Common myeloid progenitor, CD34-positive (primary cell): Measurements from ENCODE around the gene SYNM.

Experiments used
- CTCF ChIA-PET: fragments of 350-600 bp; sonication (Branson Sonifier 250); formaldehyde crosslinking; loops from one replicate; lab custom pipeline; 2021; ENCODE audit warnings: antibody characterized with exemption; lab: Charles Lee
- POLR2A ChIA-PET: fragments of 350-600 bp; sonication (Branson Sonifier 250); formaldehyde crosslinking; loops from one replicate; lab custom pipeline; 2021; ENCODE audit warnings: antibody characterized with exemption; lab: Charles Lee
- DNase-seq, 3 donors: peaks; one replicate each; pipeline versions ENCODE4 v3.0.0 to v3.0.0-alpha.2; 2013
- H3K27ac ChIP-seq, 2 experiments: 1 replicate in 1 of 2; 2 replicates in 1 of 2; pipeline ENCODE4 v1.7.0; 2013; ENCODE audit warnings: inconsistent platforms in 2 of 2, low read length in 2 of 2, mild to moderate bottlenecking in 2 of 2, low read depth in 1 of 2, moderate library complexity in 1 of 2; ENCODE audit not compliant: severe bottlenecking in 2 of 2, insufficient read depth in 1 of 2, poor library complexity in 1 of 2
- H3K27me3 ChIP-seq, 5 experiments: replicated peaks in 2 of 5; 1 replicate in 3 of 5; 2 replicates in 2 of 5; pipeline versions ENCODE4 v1.6.1 to v1.7.0; 2013; ENCODE audit warnings: low read length in 4 of 5, mild to moderate bottlenecking in 2 of 5, moderate library complexity in 2 of 5, inconsistent platforms in 1 of 5; ENCODE audit not compliant: insufficient read depth in 5 of 5, control insufficient read depth in 4 of 5
- H3K36me3 ChIP-seq, 4 experiments: 1 replicate in 2 of 4; 2 replicates in 2 of 4; pipeline versions ENCODE4 v1.6.1 to v1.7.0; 2013; ENCODE audit warnings: low read length in 3 of 4, control low read depth in 1 of 4, mild to moderate bottlenecking in 1 of 4; ENCODE audit not compliant: control insufficient read depth in 4 of 4, insufficient read depth in 4 of 4
- H3K4me1 ChIP-seq, 4 experiments: 1 replicate in 3 of 4; 2 replicates in 1 of 4; pipeline versions ENCODE4 v1.6.1 to v1.7.1; 2013; ENCODE audit warnings: low read length in 3 of 4, mild to moderate bottlenecking in 3 of 4, control low read depth in 1 of 4, inconsistent platforms in 1 of 4, moderate library complexity in 1 of 4; ENCODE audit not compliant: control insufficient read depth in 4 of 4, insufficient read depth in 4 of 4; ENCODE audit errors: control extremely low read depth in 1 of 4
- H3K4me3 ChIP-seq, 7 experiments: 1 replicate in 4 of 7; 2 replicates in 3 of 7; pipeline versions ENCODE4 v1.5.1 to v1.7.0; 2013; ENCODE audit warnings: mild to moderate bottlenecking in 7 of 7, low read length in 6 of 7, moderate library complexity in 6 of 7, inconsistent platforms in 2 of 7, low read depth in 2 of 7, control low read depth in 1 of 7; ENCODE audit not compliant: insufficient read depth in 4 of 7, control insufficient read depth in 1 of 7; ENCODE audit errors: extremely low read depth in 1 of 7
- H3K9me3 ChIP-seq, 5 experiments: 1 replicate in 4 of 5; 2 replicates in 1 of 5; pipeline versions ENCODE4 v1.6.1 to v1.7.1; 2013; ENCODE audit warnings: low read length in 4 of 5, mild to moderate bottlenecking in 2 of 5, inconsistent platforms in 1 of 5, low read depth in 1 of 5, moderate library complexity in 1 of 5; ENCODE audit not compliant: control insufficient read depth in 4 of 5, insufficient read depth in 2 of 5; ENCODE audit errors: control extremely low read depth in 1 of 5
- WGBS: methylation state at CpG from one replicate; pipeline ENCODE4 v1.1.5; 2013; ENCODE audit not compliant: insufficient coverage; 5-methylcytosine and 5-hydroxymethylcytosine counted together

SYNM gene

GRCh38 chr15:99174567-99175395, 69.9 kb downstream of the SYNM start:
- POLR2A ChIA-PET = no interaction called here
- Histone ChIP-seq H3K27ac (no peak overlapping the region), H3K36me3 (peaks cover 0 to 8% (median under 1%) of the 10 kb centered on the region in 4 experiments), H3K4me3 (no peak overlapping the region), H3K9me3 (no peaks in the 10 kb centered on the region), H3K4me1 (no peaks in the 10 kb centered on the region), H3K27me3 (no peaks in the 10 kb centered on the region)
- CTCF ChIA-PET = no interaction called here
- 87% methylated on average over 13 of the region's 15 CpGs for WGBS
- no peak for DNase-seq

GRCh38 chr15:99176757-99177156, 71.9 kb downstream of the SYNM start:
- no peak for DNase-seq
- H3K4me3 ChIP-seq = no peak overlapping the region
- 86% methylated on average over 1 of the region's 2 CpGs for WGBS
- ChIA-PET CTCF (interaction anchor here (1.5 to 2.1 kb wide), 2 partner anchors 17 to 36 kb away, joined by 3 to 6 read pairs; no protein-coding TSS in a partner anchor), POLR2A (no interaction called here)
- H3K9me3 ChIP-seq = no peaks in the 10 kb centered on the region
- no peaks in the 10 kb centered on the region for H3K4me1 ChIP-seq
- H3K27ac ChIP-seq = no peak overlapping the region
- no peaks in the 10 kb centered on the region for H3K27me3 ChIP-seq
- H3K36me3 ChIP-seq = no peaks in the 10 kb centered on the region

GRCh38 chr15:99177679-99178078, 72.8 kb downstream of the SYNM start:
- H3K4me1 ChIP-seq = no peaks in the 10 kb centered on the region
- H3K4me3 ChIP-seq = no peak overlapping the region
- POLR2A ChIA-PET = no interaction called here
- CTCF ChIA-PET = interaction anchor here (1.5 to 2.1 kb wide), 2 partner anchors 18 to 36 kb away, joined by 3 to 6 read pairs; no protein-coding TSS in a partner anchor
- H3K27me3 ChIP-seq = no peaks in the 10 kb centered on the region
- no peak overlapping the region for H3K27ac ChIP-seq
- WGBS = 100% methylated on average over 1 of the region's 2 CpGs
- DNase-seq = no peak
- H3K36me3 ChIP-seq = no peaks in the 10 kb centered on the region
- H3K9me3 ChIP-seq = no peaks in the 10 kb centered on the region

- H3K9me3 ChIP-seq = no peaks in the 10 kb centered on the region
- CTCF ChIA-PET = no interaction called here
- no peak for DNase-seq
- no peak overlapping the region for H3K27ac ChIP-seq
- H3K4me1 ChIP-seq = no peaks in the 10 kb centered on the region
- WGBS = 95% methylated on average over 2 of the region's 3 CpGs
- POLR2A ChIA-PET = no interaction called here
- H3K27me3 ChIP-seq = no peaks in the 10 kb centered on the region
- no peak overlapping the region for H3K4me3 ChIP-seq
- H3K36me3 ChIP-seq = no peaks in the 10 kb centered on the region
These were observed 75.4 kb downstream of the SYNM start for GRCh38 chr15:99180086-99180963.

- WGBS = 100% methylated on average over 1 of the region's 2 CpGs
- no peak overlapping the region for H3K27ac ChIP-seq
- POLR2A ChIA-PET = no interaction called here
- H3K27me3 ChIP-seq = no peaks in the 10 kb centered on the region
- DNase-seq = no peak
- no peaks in the 10 kb centered on the region for H3K9me3 ChIP-seq
- H3K4me1 ChIP-seq = no peaks in the 10 kb centered on the region
- no peaks in the 10 kb centered on the region for H3K36me3 ChIP-seq
- no peak overlapping the region for H3K4me3 ChIP-seq
- CTCF ChIA-PET = no interaction called here
These were observed 76.1 kb downstream of the SYNM start for GRCh38 chr15:99180964-99181306.

GRCh38 chr15:99181545-99181971, 76.7 kb downstream of the SYNM start:
- 67% methylated on average over 4 of the region's 4 CpGs for WGBS
- ChIA-PET POLR2A (no interaction called here), CTCF (no interaction called here)
- no peak overlapping the region for H3K27ac ChIP-seq
- DNase-seq = no peak
- H3K27me3 ChIP-seq = no peaks in the 10 kb centered on the region
- no peak overlapping the region for H3K4me3 ChIP-seq
- no peaks in the 10 kb centered on the region for H3K36me3 ChIP-seq
- H3K9me3 ChIP-seq = no peaks in the 10 kb centered on the region
- H3K4me1 ChIP-seq = no peaks in the 10 kb centered on the region

- no peak for DNase-seq
- 100% methylated on average over 1 of the region's 1 CpG for WGBS
- Histone ChIP-seq H3K4me3 (no peak overlapping the region), H3K27ac (no peak overlapping the region), H3K9me3 (no peaks in the 10 kb centered on the region), H3K36me3 (no peaks in the 10 kb centered on the region), H3K4me1 (no peaks in the 10 kb centered on the region), H3K27me3 (no peaks in the 10 kb centered on the region)
- CTCF ChIA-PET = no interaction called here
- POLR2A ChIA-PET = interaction anchor here (0.6 kb wide), 2 partner anchors 36 to 489 kb away, joined by 3 read pairs; no protein-coding TSS in a partner anchor
These were observed 77.9 kb downstream of the SYNM start for GRCh38 chr15:99182791-99183190.
